PC-3 (cell line): ENCODE data around the gene IGFBP6. TPM values are rescaled to one million over a fixed set of nuclear protein-coding genes. Genes with fewer than 3 reads are reported as not detected.
A peak's percentile ranks its signal among the peaks of the same experiment; 100 is the strongest.

Experiments used
- ATAC-seq: fragments of 200-7000 bp; cut with Tn5 transposase; 2 replicates; pipeline ENCODE4 v1.9.1; 2020; ENCODE audit warnings: mild to moderate bottlenecking, moderate library complexity
- BruUV-seq: library from RNA; stranded (reverse); fragments of 400-500 nt; replicated peaks from 2 replicates; lab custom pipeline; 2021; lab: Mats Ljungman, UMichigan
- CTCF ChIA-PET: fragments of 300-600 bp; sonication (Branson Sonifier 250); formaldehyde crosslinking; loops from one replicate; lab custom pipeline; 2022; ENCODE audit warnings: antibody characterized with exemption; lab: Charles Lee
- POLR2A ChIA-PET: fragments of 300-600 bp; sonication (Branson Sonifier 250); formaldehyde crosslinking; loops from one replicate; lab custom pipeline; 2022; ENCODE audit warnings: antibody characterized with exemption; ENCODE audit not compliant: unreplicated experiment; lab: Charles Lee
- DNase-seq: peaks from one replicate; pipeline ENCODE4 v3.0.0-alpha.2; 2015
- H2AFZ ChIP-seq: fragments of 300-600 bp; sonication (generic); 2 replicates; pipeline ENCODE4 v1.6.0; 2016; ENCODE audit warnings: antibody characterized with exemption, low read length
- H3F3A ChIP-seq: fragments of 300-600 bp; sonication (generic); one replicate; pipeline ENCODE4 v1.6.0; 2017; ENCODE audit warnings: antibody characterized with exemption, low read length, control low read depth, mild to moderate bottlenecking; ENCODE audit not compliant: unreplicated experiment
- H3K27ac ChIP-seq: fragments of 300-600 bp; sonication (generic); 2 replicates; pipeline ENCODE4 v1.5.1; 2016; ENCODE audit warnings: mild to moderate bottlenecking, low read length
- H3K27me3 ChIP-seq: fragments of 300-600 bp; sonication (generic); 2 replicates; pipeline ENCODE4 v1.6.1; 2016; ENCODE audit warnings: low read length, mixed read lengths
- H3K36me3 ChIP-seq: fragments of 300-600 bp; sonication (generic); 2 replicates; pipeline ENCODE4 v1.6.1; 2016; ENCODE audit warnings: low read depth, mixed run types, low read length, mixed read lengths
- H3K4me1 ChIP-seq: fragments of 300-600 bp; sonication (generic); 2 replicates; pipeline ENCODE4 v1.5.1; 2016; ENCODE audit warnings: low read length; ENCODE audit not compliant: insufficient read depth
- H3K4me2 ChIP-seq: fragments of 300-600 bp; sonication (generic); 2 replicates; pipeline ENCODE4 v1.6.0; 2016; ENCODE audit warnings: low read length
- H3K4me3 ChIP-seq: fragments of 300-600 bp; sonication (generic); 2 replicates; pipeline ENCODE4 v1.5.1; 2016; ENCODE audit warnings: mild to moderate bottlenecking, low read length, mixed read lengths
- H3K79me2 ChIP-seq: fragments of 300-600 bp; sonication (generic); 2 replicates; pipeline ENCODE4 v1.6.1; 2017; ENCODE audit warnings: low read length, mixed read lengths
- H3K9ac ChIP-seq: fragments of 300-600 bp; sonication (generic); 2 replicates; pipeline ENCODE4 v1.6.0; 2016; ENCODE audit warnings: mild to moderate bottlenecking, low read length
- H3K9me2 ChIP-seq: fragments of 300-600 bp; sonication (generic); replicated peaks from 2 replicates; pipeline ENCODE4 v1.6.1; 2016; ENCODE audit warnings: mixed run types, low read length, mixed read lengths
- H3K9me3 ChIP-seq: fragments of 300-600 bp; sonication (generic); 2 replicates; pipeline ENCODE4 v1.6.1; 2016; ENCODE audit warnings: low read length, mixed read lengths
- H4K20me1 ChIP-seq: fragments of 300-600 bp; sonication (generic); 2 replicates; pipeline ENCODE4 v1.6.1; 2016; ENCODE audit warnings: low read length, mixed read lengths
- CTCF ChIP-seq: fragments of 300-600 bp; sonication (generic); conservative IDR thresholded peaks from 2 replicates; pipeline ENCODE4 v1.5.1; 2017; ENCODE audit warnings: antibody characterized with exemption, low read depth, mild to moderate bottlenecking, low read length
- EZH2 ChIP-seq: fragments of 300-600 bp; sonication (generic); IDR thresholded peaks from one replicate; pipeline ENCODE4 v1.6.1; 2017; ENCODE audit warnings: antibody characterized with exemption, mild to moderate bottlenecking, low read length; ENCODE audit not compliant: unreplicated experiment
- EZH2phosphoT487 ChIP-seq: fragments of 300-600 bp; sonication (generic); IDR thresholded peaks from 2 replicates; pipeline ENCODE4 v1.6.1; 2018; ENCODE audit warnings: mild to moderate bottlenecking, antibody characterized with exemption, low read length, borderline replicate concordance
- intact Hi-C: fragments of 100-400 bp; cut with micrococcal nuclease; formaldehyde crosslinking; loops from 2 replicates; pipeline ENCODE4 v1.9.0; 2023
- total RNA-seq: library from RNA; depleted of rRNA; stranded (reverse); fragments of >200 nt; gene quantifications from 2 replicates; pipeline ENCODE4 v1.2.3, GENCODE V29; 2014

The IGFBP6 gene
- total RNA-seq, 1 experiment from 2014 or later: 256 TPM

- BruUV-seq: TSS peak; percentile 33
- Histone ChIP-seq H3K27ac (peak overlapping the region; percentile 87), H3K9ac (peak overlapping the region; percentile 72), H3K4me2 (peak overlapping the region; percentile 85), H3K36me3 (no peaks in the 10 kb centered on the region), H3F3A (no peaks in the 10 kb centered on the region), H3K4me1 (peaks cover 53% of the 10 kb centered on the region), H3K4me3 (peak overlapping the region; percentile 81), H3K9me3 (no peaks in the 10 kb centered on the region), H3K9me2 (no peaks in the 10 kb centered on the region), H3K79me2 (peaks cover 34% of the 10 kb centered on the region), H4K20me1 (no peaks in the 10 kb centered on the region), H3K27me3 (no peaks in the 10 kb centered on the region), H2AFZ (peak overlapping the region; percentile 83)
- ChIA-PET POLR2A (interaction anchor here (0.6 kb wide), 1 partner anchor 62 kb away, joined by 3 read pairs; no protein-coding TSS in a partner anchor), CTCF (interaction anchor here (0.8 to 1.1 kb wide), 2 partner anchors 12 kb away, joined by 3 to 5 read pairs; no protein-coding TSS in a partner anchor)
- TF ChIP-seq EZH2phosphoT487: no peak
- TF ChIP-seq CTCF: peak; percentile 92
- ATAC-seq (peak; percentile 41), DNase-seq (peak; percentile 87)
- intact Hi-C loops: no loop called here
These were observed 44.0 kb upstream of the IGFBP6 start for GRCh38 chr12:53053218-53054111.

- H3K27me3 ChIP-seq: no peaks in the 10 kb centered on the region
- peak overlapping the region; percentile 87 for H3K27ac ChIP-seq
- intact Hi-C loops: no loop called here
- ChIA-PET POLR2A (interaction anchor here (0.7 kb wide), 1 partner anchor 16 kb away, joined by 6 read pairs; no protein-coding TSS in a partner anchor), CTCF (interaction anchor here (1.1 kb wide), 1 partner anchor 12 kb away, joined by 5 read pairs; no protein-coding TSS in a partner anchor)
- H3F3A ChIP-seq: no peaks in the 10 kb centered on the region
- no peaks in the 10 kb centered on the region for H3K9me3 ChIP-seq
- peak overlapping the region; percentile 83 for H2AFZ ChIP-seq
- H3K9me2 ChIP-seq: no peaks in the 10 kb centered on the region
- DNase-seq (peak; percentile 93), ATAC-seq (peak; percentile 59)
- peaks cover 45% of the 10 kb centered on the region for H3K4me1 ChIP-seq
- peaks cover 34% of the 10 kb centered on the region for H3K79me2 ChIP-seq
- H3K36me3 ChIP-seq: no peaks in the 10 kb centered on the region
- peak overlapping the region; percentile 72 for H3K9ac ChIP-seq
- TF ChIP-seq CTCF (no peak), EZH2 (no peak), EZH2phosphoT487 (no peak)
- peak overlapping the region; percentile 81 for H3K4me3 ChIP-seq
- BruUV-seq: no TSS peak
- no peaks in the 10 kb centered on the region for H4K20me1 ChIP-seq
- peak overlapping the region; percentile 85 for H3K4me2 ChIP-seq
These were observed 43.2 kb upstream of the IGFBP6 start for GRCh38 chr12:53054112-53054878.
